Measurements from ENCODE around the gene RPIA.
"Not testable (repeated sequence)": the region's sequence is repeated elsewhere in the genome, so short reads cannot be mapped to it uniquely, and the experiment has no call there.

The RPIA gene

GRCh38 chr2:88691339-88692183 is at the start of gene RPIA:
Gene RPIA, plus strand, starts transcription at chr2:88691673. Its CDS starts 26 bp downstream, at chr2:88691699.
- peak; percentile 97 for ATAC-seq

- no peak for ATAC-seq
Observed at GRCh38 chr2:88642278-88642677, 49.2 kb upstream of the RPIA start.

- not testable (repeated sequence) for ATAC-seq
Observed at GRCh38 chr2:88645291-88645882, 46.1 kb upstream of the RPIA start.

GRCh38 chr2:88651646-88652045 is 39.8 kb upstream of the RPIA start:
- no peak for ATAC-seq

GRCh38 chr2:88654714-88655113 is 36.8 kb upstream of the RPIA start:
- ATAC-seq: no peak

- no peak for ATAC-seq
Observed at GRCh38 chr2:88656690-88657089, 34.8 kb upstream of the RPIA start.

GRCh38 chr2:88657131-88657530 is 34.3 kb upstream of the RPIA start:
- ATAC-seq: no peak

GRCh38 chr2:88658326-88658725 is 33.1 kb upstream of the RPIA start:
- ATAC-seq: no peak

- ATAC-seq: no peak
Observed at GRCh38 chr2:88658881-88659537, 32.5 kb upstream of the RPIA start.

- ATAC-seq: no peak
Observed at GRCh38 chr2:88659538-88659915, 31.9 kb upstream of the RPIA start.

- ATAC-seq: no peak
Observed at GRCh38 chr2:88660622-88661021, 30.9 kb upstream of the RPIA start.

GRCh38 chr2:88666576-88666975 is 24.9 kb upstream of the RPIA start:
- peak in 1 of 2 donors; percentile 32 for ATAC-seq

- no peak for ATAC-seq
Observed at GRCh38 chr2:88667219-88667618, 24.3 kb upstream of the RPIA start.

GRCh38 chr2:88668862-88669261 is 22.6 kb upstream of the RPIA start:
- ATAC-seq: no peak

- no peak for ATAC-seq
Observed at GRCh38 chr2:88669482-88670214, 21.8 kb upstream of the RPIA start.

GRCh38 chr2:88671786-88672427 is 19.6 kb upstream of the RPIA start:
- peak; percentile 56 to 68 for ATAC-seq

GRCh38 chr2:88673363-88673762 is 18.1 kb upstream of the RPIA start:
- no peak for ATAC-seq

- ATAC-seq: no peak
Observed at GRCh38 chr2:88680266-88680902, 11.1 kb upstream of the RPIA start.

- no peak for ATAC-seq
Observed at GRCh38 chr2:88680916-88681315, 10.6 kb upstream of the RPIA start.

- ATAC-seq: no peak
Observed at GRCh38 chr2:88683160-88684021, 8.1 kb upstream of the RPIA start.

GRCh38 chr2:88684519-88684918 is 7.0 kb upstream of the RPIA start:
- no peak for ATAC-seq

Data from activated CD4-positive, CD25-positive, alpha-beta regulatory T cell treated with anti-CD3 and anti-CD28 coated beads, Interleukin-2, amount 50 U/mL, for 24 hours (primary cell).